HepG2 (cell line): ENCODE measurements around the gene TOE1. TPM values are rescaled to one million over a fixed set of nuclear protein-coding genes. Genes with fewer than 3 reads are reported as not detected.

ENCODE experiments used
- ATAC-seq: fragments of 200-7000 bp; cut with Tn5 transposase; 3 replicates; pipeline ENCODE4 v1.9.1; 2020; ENCODE audit warnings: mild to moderate bottlenecking, moderate library complexity
- BruUV-seq: library from RNA; stranded (reverse); fragments of 400-500 nt; replicated peaks from 2 replicates; lab custom pipeline; 2021; lab: Mats Ljungman, UMichigan
- CTCF ChIA-PET: fragments of 300-600 bp; formaldehyde crosslinking; extraction: SDS; loops from one replicate; lab custom pipeline; 2021; ENCODE audit warnings: low total read pairs, inconsistent platforms, low intra/inter-chr PET ratio; lab: Yijun Ruan, JAX
- POLR2A ChIA-PET: fragments of 350-600 bp; sonication (Branson Sonifier 250); formaldehyde crosslinking; loops from one replicate; lab custom pipeline; 2020; ENCODE audit warnings: antibody characterized with exemption, inconsistent platforms; lab: Yijun Ruan, JAX
- DNase-seq: peaks from one replicate; pipeline ENCODE4 v3.0.0-alpha.2; 2015; ENCODE audit warnings: low spot score
- FAIRE-seq: peaks from 3 replicates; lab custom pipeline; 2011; peaks lifted over from hg19 to GRCh38; lab: Jason Lieb, UNC
- H2AFZ ChIP-seq: one replicate; pipeline ENCODE4 v1.6.1; 2011; ENCODE audit warnings: low read length, inconsistent platforms
- H3K27ac ChIP-seq: fragments of 300-600 bp; 3 replicates; pipeline ENCODE4 v1.8.0; 2011; ENCODE audit warnings: mixed run types, mild to moderate bottlenecking, mixed read lengths, low read length, inconsistent platforms; ENCODE audit not compliant: insufficient read depth; ENCODE audit errors: extremely low read length
- H3K27me3 ChIP-seq, 2 experiments: fragments of 200-600 bp in 1 of 2; 2 replicates in 1 of 2; 3 replicates in 1 of 2; pipeline versions ENCODE4 v1.6.0 to v1.8.0; 2011; ENCODE audit warnings: low read length in 2 of 2, mild to moderate bottlenecking in 2 of 2, moderate library complexity in 2 of 2, inconsistent platforms in 1 of 2; ENCODE audit not compliant: insufficient read depth in 2 of 2, control insufficient read depth in 1 of 2
- H3K36me3 ChIP-seq, 2 experiments: fragments of 200-600 bp in 1 of 2; replicated peaks in 1 of 2; 2 replicates in 1 of 2; 3 replicates in 1 of 2; pipeline versions ENCODE4 v1.5.1 to v1.8.0; 2011; ENCODE audit warnings: low read length in 2 of 2, inconsistent platforms in 1 of 2; ENCODE audit not compliant: insufficient read depth in 2 of 2, control insufficient read depth in 1 of 2
- H3K4me1 ChIP-seq: 2 replicates; pipeline ENCODE4 v1.5.1; 2012; ENCODE audit warnings: low read length, inconsistent platforms; ENCODE audit not compliant: insufficient read depth
- H3K4me2 ChIP-seq: 2 replicates; pipeline ENCODE4 v1.6.0; 2011; ENCODE audit warnings: low read depth, low read length, inconsistent platforms
- H3K4me3 ChIP-seq, 3 experiments: fragments of 200-600 bp in 1 of 3; sonication (generic), shearing (Covaris generic) in 1 of 3; replicated peaks in 1 of 3; 2 replicates each; pipeline ENCODE4 v1.5.1; 2011 to 2016; ENCODE audit warnings: low read length in 3 of 3, inconsistent platforms in 2 of 3, low read depth in 2 of 3, mild to moderate bottlenecking in 2 of 3, control low read depth in 1 of 3, mixed read lengths in 1 of 3; ENCODE audit not compliant: insufficient read depth in 1 of 3
- H3K79me2 ChIP-seq: one replicate; pipeline ENCODE4 v1.6.1; 2011; ENCODE audit warnings: low read length, inconsistent platforms; ENCODE audit not compliant: insufficient read depth
- H3K9ac ChIP-seq: 2 replicates; pipeline ENCODE4 v1.6.0; 2011; ENCODE audit warnings: mild to moderate bottlenecking, low read depth, low read length, inconsistent platforms; ENCODE audit not compliant: insufficient read depth
- H3K9me3 ChIP-seq: 2 replicates; pipeline ENCODE4 v1.5.1; 2012; ENCODE audit warnings: mild to moderate bottlenecking, low read length
- H4K20me1 ChIP-seq: 2 replicates; pipeline ENCODE4 v1.6.0; 2011; ENCODE audit warnings: inconsistent platforms, mild to moderate bottlenecking, low read length, moderate library complexity; ENCODE audit not compliant: insufficient read depth
- ATF7 ChIP-seq, 2 experiments: fragments of 450-650 bp in 1 of 2; sonication (generic) in 1 of 2; formaldehyde crosslinking in 1 of 2; IDR thresholded peaks; 2 replicates each; pipeline versions ENCODE4 v1.4.0 to v1.6.1; 2016 to 2020; ENCODE audit warnings: antibody characterized with exemption in 1 of 2, mild to moderate bottlenecking in 1 of 2, missing genetic modification reagents in 1 of 2
- BRF2 ChIP-seq: sonication (generic); formaldehyde crosslinking; IDR thresholded peaks from 2 replicates; pipeline ENCODE4 v1.8.1; 2022; ENCODE audit warnings: mild to moderate bottlenecking, missing genetic modification reagents
- FOSL1 ChIP-seq: sonication (generic); formaldehyde crosslinking; IDR thresholded peaks from 2 replicates; pipeline ENCODE4 v1.9.0; 2021; ENCODE audit warnings: missing genetic modification reagents, borderline replicate concordance
- GATA4 ChIP-seq: sonication (generic); IDR thresholded peaks from 2 replicates; pipeline ENCODE4 v1.6.1; 2016; ENCODE audit warnings: antibody characterized with exemption, low read depth, borderline replicate concordance
- HNRNPL ChIP-seq: fragments of 200-400 bp; formaldehyde crosslinking; IDR thresholded peaks from 2 replicates; pipeline ENCODE4 v1.6.1; 2017; ENCODE audit warnings: mild to moderate bottlenecking, low read depth, low read length
- NFE2L2 ChIP-seq: fragments of 150-350 bp; IDR thresholded peaks from 2 replicates; pipeline ENCODE4 v1.6.1; 2014; ENCODE audit warnings: low read length
- ZBTB38 ChIP-seq: sonication (generic); formaldehyde crosslinking; IDR thresholded peaks from 2 replicates; pipeline ENCODE4 v1.5.1; 2020; ENCODE audit warnings: mild to moderate bottlenecking, missing genetic modification reagents
- ZFP36L1 ChIP-seq: sonication (generic); formaldehyde crosslinking; IDR thresholded peaks from 2 replicates; pipeline ENCODE4 v1.8.0; 2022; ENCODE audit warnings: mild to moderate bottlenecking, missing genetic modification reagents, moderate library complexity
- WGBS: methylation state at CpG from one replicate; pipeline ENCODE4 v1.1.6; 2017; ENCODE audit warnings: low lambda C conversion rate; 5-methylcytosine and 5-hydroxymethylcytosine counted together
- in situ Hi-C: cut with HindIII; loops from 2 replicates; pipeline ENCODE4 v1.10.0; 2017; ENCODE audit warnings: low pct_unique_long_range_greater_than_20kb; ENCODE audit not compliant: extremely low pct_ligation_motif_present
- intact Hi-C: fragments of 100-400 bp; cut with micrococcal nuclease; formaldehyde crosslinking; loops from one replicate; pipeline ENCODE4 v1.10.0; 2022; ENCODE audit not compliant: unreplicated experiment
- polyA plus RNA-seq, 8 experiments: library from polyadenylated mRNA; depleted of rRNA in 3 of 8; stranded (reverse) in 7 of 8; unstranded in 1 of 8; fragments of >200 nt; fragmentation: Illumina TruSeq in 4 of 8; extraction: Trizol in 4 of 8; gene quantifications; 2 replicates each; pipeline versions ENCODE4 v1.2.1 to v1.2.3, GENCODE V29; 2011 to 2016; ENCODE audit warnings: low read depth in 4 of 8, missing spikeins in 1 of 8, mixed read lengths in 1 of 8; ENCODE audit not compliant: insufficient read depth in 1 of 8
- total RNA-seq, 5 experiments: library from RNA; depleted of rRNA; stranded (reverse); fragments of >200 nt; fragmentation: Illumina TruSeq; extraction: Trizol; gene quantifications; 2 replicates each; pipeline ENCODE4 v1.2.3, GENCODE V29; 2016; ENCODE audit warnings: low read depth in 1 of 5

TOE1 gene
- total and polyA plus RNA-seq, 2 of the 13 experiments (the other 11 are each of a cell fraction or from before 2014, with no cell fraction given) = 14.1 to 19.0 TPM

- in situ Hi-C loops (no loop called here), intact Hi-C loops (no loop called here)
Measured at GRCh38 chr1:45348609-45348965, 8.6 kb downstream of the TOE1 start.

GRCh38 chr1:45348966-45349677 lies 9.2 kb downstream of the TOE1 start:
- H3K27ac ChIP-seq = no peak overlapping the region
- H3K36me3 ChIP-seq = peaks cover 1 to 9% of the 10 kb centered on the region in 2 experiments; a peak in 3 of 5 replicates
- DNase-seq (no peak), ATAC-seq (peak; percentile 15), FAIRE-seq (no peak)
- intact Hi-C loops (no loop called here), in situ Hi-C loops (no loop called here)
- no peaks in the 10 kb centered on the region for H3K79me2 ChIP-seq
- H3K9ac ChIP-seq = no peak overlapping the region
- ChIA-PET POLR2A (interaction anchor here (0.9 to 4.9 kb wide), 2 partner anchors 10 to 46 kb away, joined by 3 to 49 read pairs; partner anchors contain the start of genes MUTYH and TOE1), CTCF (no interaction called here)
- peaks cover 9% of the 10 kb centered on the region for H3K4me1 ChIP-seq
- H3K27me3 ChIP-seq = no peaks in the 10 kb centered on the region
- 97% methylated on average over 3 of the region's 3 CpGs for WGBS
- H4K20me1 ChIP-seq = no peaks in the 10 kb centered on the region
- TF ChIP-seq FOSL1 (no peak), BRF2 (CRISPR knock-in tag) (no peak), HNRNPL (no peak), ZBTB38 (CRISPR knock-in tag) (no peak), NFE2L2 (no peak), ZFP36L1 (CRISPR knock-in tag) (no peak)
- H2AFZ ChIP-seq = no peak overlapping the region
- H3K9me3 ChIP-seq = no peaks in the 10 kb centered on the region
- no peak overlapping the region for H3K4me2 ChIP-seq
- no peak overlapping the region for H3K4me3 ChIP-seq
- no TSS peak for BruUV-seq

More at GRCh38 chr1:45348609-45348965, 8.6 kb downstream of the TOE1 start:
- Histone ChIP-seq H4K20me1 (no peaks in the 10 kb centered on the region), H3K27ac (no peak overlapping the region), H3K4me2 (no peak overlapping the region), H3K9me3 (no peaks in the 10 kb centered on the region), H2AFZ (no peak overlapping the region), H3K36me3 (peaks cover 1 to 14% of the 10 kb centered on the region in 2 experiments; a peak in 4 of 5 replicates), H3K4me1 (peaks cover 9% of the 10 kb centered on the region), H3K27me3 (no peaks in the 10 kb centered on the region), H3K79me2 (no peaks in the 10 kb centered on the region), H3K4me3 (no peak overlapping the region), H3K9ac (no peak overlapping the region)
- no peak for ATAC-seq
- POLR2A ChIA-PET = interaction anchor here (0.9 to 4.9 kb wide), 2 partner anchors 9 to 45 kb away, joined by 3 to 49 read pairs; partner anchors contain the start of genes MUTYH and TOE1
- CTCF ChIA-PET = no interaction called here
- no peak for FAIRE-seq
- no TSS peak for BruUV-seq
- DNase-seq = no peak
- WGBS = 86% methylated on average over 1 of the region's 1 CpG
- TF ChIP-seq ATF7 (IDR thresholded peaks at IDR 0.05) (peak; percentile 26; the same call in 1 of the 2 replicates), ATF7 (CRISPR knock-in tag; IDR thresholded peaks at IDR 0.05) (no peak), GATA4 (no peak)
